A549 (cell line): ENCODE measurements around the gene WRAP53. TPM values are rescaled to one million over a fixed set of nuclear protein-coding genes. Genes with fewer than 3 reads are reported as not detected.
A peak's percentile ranks its signal among the peaks of the same experiment; 100 is the strongest.
"Not testable (repeated sequence)": the region's sequence is repeated elsewhere in the genome, so short reads cannot be mapped to it uniquely, and the experiment has no call there.

Experiments
- ATAC-seq, 2 experiments: fragments of 200-7000 bp in 1 of 2; fragments of >200 bp in 1 of 2; cut with Nextera tagmentation in 1 of 2; cut with Tn5 transposase in 1 of 2; 3 replicates each; pipeline versions ENCODE4 v1.8.0 to v1.9.1; 2018 to 2020; ENCODE audit warnings: mild to moderate bottlenecking in 1 of 2, moderate library complexity in 1 of 2
- CTCF ChIA-PET: fragments of 300-600 bp; sonication (Branson Sonifier 250); formaldehyde crosslinking; extraction: SDS; loops from one replicate; lab custom pipeline; 2021; ENCODE audit warnings: antibody characterized with exemption, inconsistent platforms; lab: Yijun Ruan, JAX
- POLR2A ChIA-PET: fragments of 350-600 bp; formaldehyde crosslinking; extraction: SDS; loops from one replicate; lab custom pipeline; 2021; ENCODE audit warnings: antibody characterized with exemption, inconsistent platforms; lab: Yijun Ruan, JAX
- DNase-seq, 2 experiments: peaks; one replicate each; pipeline versions ENCODE4 v3.0.0 to v3.0.0-alpha.2; 2011 to 2016; ENCODE audit warnings: low read depth in 1 of 2, low spot score in 1 of 2
- FAIRE-seq: peaks from 2 replicates; lab custom pipeline; 2011; peaks lifted over from hg19 to GRCh38; lab: Jason Lieb, UNC
- H3K27ac ChIP-seq, 2 experiments: fragments of >200 bp; sonication (Bioruptor Twin); formaldehyde crosslinking; 3 replicates each; pipeline ENCODE4 v1.5.1; 2016 to 2017
- H3K4me1 ChIP-seq: fragments of >200 bp; sonication (Bioruptor Twin); formaldehyde crosslinking; 3 replicates; pipeline ENCODE4 v1.6.1; 2016
- H3K4me2 ChIP-seq: fragments of >200 bp; sonication (Bioruptor Twin); formaldehyde crosslinking; 3 replicates; pipeline ENCODE4 v1.6.1; 2016
- H3K4me3 ChIP-seq: fragments of >200 bp; sonication (Bioruptor Twin); formaldehyde crosslinking; 3 replicates; pipeline ENCODE4 v1.5.1; 2016
- H3K9me3 ChIP-seq: fragments of >200 bp; sonication (Bioruptor Twin); formaldehyde crosslinking; 3 replicates; pipeline ENCODE4 v1.6.1; 2016
- ELK1 ChIP-seq: fragments of 150-350 bp; IDR thresholded peaks from 2 replicates; pipeline ENCODE4 v1.6.1; 2014; ENCODE audit warnings: low read depth, mild to moderate bottlenecking, low read length
- ESRRA ChIP-seq: fragments of 150-350 bp; IDR thresholded peaks from 2 replicates; pipeline ENCODE4 v1.6.1; 2014; ENCODE audit warnings: mild to moderate bottlenecking, low read length, borderline replicate concordance
- FOSB ChIP-seq: fragments of 250-450 bp; sonication (Bioruptor Pico); IDR thresholded peaks from 2 replicates; pipeline ENCODE4 v1.5.0; 2020; ENCODE audit warnings: mild to moderate bottlenecking, moderate library complexity
- FOSL2 ChIP-seq, 2 experiments: fragments of 450-650 bp in 1 of 2; fragments of >200 bp in 1 of 2; sonication (Bioruptor Twin) in 1 of 2; formaldehyde crosslinking; IDR thresholded peaks; 2 replicates each; pipeline versions ENCODE4 v1.5.0 to v1.6.1; 2016 to 2020; ENCODE audit warnings: mild to moderate bottlenecking in 1 of 2, moderate library complexity in 1 of 2
- HDAC2 ChIP-seq: fragments of 200-600 bp; sonication (generic); IDR thresholded peaks from 2 replicates; pipeline ENCODE4 v1.6.1; 2016
- HMGXB4 ChIP-seq: fragments of 250-450 bp; sonication (Bioruptor Pico); IDR thresholded peaks from 2 replicates; pipeline ENCODE4 v1.5.0; 2021; ENCODE audit warnings: mild to moderate bottlenecking, moderate library complexity, borderline replicate concordance
- HOXB13 ChIP-seq: fragments of 250-450 bp; sonication (Bioruptor Pico); IDR thresholded peaks from 2 replicates; pipeline ENCODE4 v1.5.0; 2020; ENCODE audit warnings: low read depth, mild to moderate bottlenecking, moderate library complexity
- HOXB5 ChIP-seq: fragments of 250-450 bp; sonication (Bioruptor Pico); IDR thresholded peaks from 2 replicates; pipeline ENCODE4 v1.5.0; 2020; ENCODE audit warnings: mild to moderate bottlenecking, moderate library complexity
- KDM5A ChIP-seq: fragments of 200-600 bp; sonication (generic); IDR thresholded peaks from 2 replicates; pipeline ENCODE4 v1.6.1; 2016; ENCODE audit warnings: antibody characterized with exemption, mild to moderate bottlenecking
- MAFK ChIP-seq: fragments of 450-650 bp; IDR thresholded peaks from 2 replicates; pipeline ENCODE4 v1.6.1; 2014; ENCODE audit not compliant: partially characterized antibody
- NFE2L2 ChIP-seq: fragments of 150-350 bp; conservative IDR thresholded peaks from 2 replicates; pipeline ENCODE4 v1.6.1; 2014; ENCODE audit warnings: low read length
- PBX3 ChIP-seq: IDR thresholded peaks from 2 replicates; pipeline ENCODE4 v1.6.1; 2012
- POLR2A ChIP-seq: IDR thresholded peaks from 2 replicates; pipeline ENCODE4 v1.6.1; 2012; ENCODE audit warnings: mild to moderate bottlenecking, low read length
- RAD21 ChIP-seq, 2 experiments: fragments of >200 bp in 1 of 2; sonication (Bioruptor Twin) in 1 of 2; formaldehyde crosslinking in 1 of 2; IDR thresholded peaks in 1 of 2; conservative IDR thresholded peaks in 1 of 2; 2 replicates in 1 of 2; 3 replicates in 1 of 2; pipeline ENCODE4 v1.6.1; 2012 to 2018; ENCODE audit warnings: inconsistent platforms in 1 of 2
- RARB ChIP-seq: fragments of 250-450 bp; sonication (Bioruptor Pico); IDR thresholded peaks from 2 replicates; pipeline ENCODE4 v1.8.0; 2021; ENCODE audit warnings: mild to moderate bottlenecking, moderate library complexity
- RNF2 ChIP-seq: fragments of 200-600 bp; sonication (generic); IDR thresholded peaks from 2 replicates; pipeline ENCODE4 v1.6.1; 2016; ENCODE audit warnings: low read depth, mild to moderate bottlenecking, antibody characterized with exemption, moderate library complexity, borderline replicate concordance
- SMC3 ChIP-seq: fragments of >200 bp; sonication (Bioruptor Twin); formaldehyde crosslinking; IDR thresholded peaks from 3 replicates; pipeline ENCODE4 v1.6.1; 2018; ENCODE audit warnings: inconsistent platforms
- SREBF2 ChIP-seq: fragments of 450-650 bp; IDR thresholded peaks from 2 replicates; pipeline ENCODE4 v1.6.1; 2014; ENCODE audit warnings: mild to moderate bottlenecking, moderate library complexity
- TP53 ChIP-seq: fragments of 250-450 bp; sonication (Bioruptor Pico); IDR thresholded peaks from 2 replicates; pipeline ENCODE4 v1.5.0; 2021; ENCODE audit warnings: mild to moderate bottlenecking, moderate library complexity
- ZC3H11A ChIP-seq: fragments of 450-650 bp; IDR thresholded peaks from 2 replicates; pipeline ENCODE4 v1.6.1; 2014; ENCODE audit warnings: antibody characterized with exemption, mild to moderate bottlenecking
- ZFP36 ChIP-seq: fragments of 450-650 bp; IDR thresholded peaks from 2 replicates; pipeline ENCODE4 v1.6.1; 2014; ENCODE audit warnings: borderline replicate concordance; ENCODE audit not compliant: partially characterized antibody
- WGBS: methylation state at CpG from one replicate; pipeline ENCODE4 v1.1.6; 2017; ENCODE audit errors: missing lambda C conversion rate; 5-methylcytosine and 5-hydroxymethylcytosine counted together
- polyA plus RNA-seq, 4 experiments: library from polyadenylated mRNA; depleted of rRNA in 3 of 4; stranded (reverse); fragments of >200 nt; fragmentation: RNase III in 1 of 4; extraction: RNeasy Plus Mini Kit Qiagen cat#74134 plus additional on column Dnase treatment in 1 of 4; gene quantifications; 2 replicates in 3 of 4; 3 replicates in 1 of 4; pipeline ENCODE4 v1.2.3, GENCODE V29; 2011 to 2017

WRAP53 gene
- polyA plus RNA-seq, 2 of the 4 experiments (the other 2 are of a cell fraction): 15.9 to 34.0 TPM

GRCh38 chr17:7640783-7641182, 47.5 kb upstream of the WRAP53 start:
- DNase-seq (no peak), ATAC-seq (no peak), FAIRE-seq (no peak)
- H3K4me3 ChIP-seq: no peak overlapping the region
- no peaks in the 10 kb centered on the region for H3K4me1 ChIP-seq
- H3K4me2 ChIP-seq: no peak overlapping the region
- H3K9me3 ChIP-seq: no peaks in the 10 kb centered on the region
- H3K27ac ChIP-seq: no peak overlapping the region
- CTCF ChIA-PET: interaction anchor here (4.6 to 5.0 kb wide), 2 partner anchors 8 to 47 kb away, joined by 33 to 44 read pairs; partner anchors contain the start of genes SHBG, TP53 and WRAP53
- POLR2A ChIA-PET: interaction anchor here (0.9 to 1.1 kb wide), 2 partner anchors 46 to 47 kb away, joined by 3 to 5 read pairs; partner anchors contain the start of gene TP53
- TF ChIP-seq MAFK: no peak
- no peak for TF ChIP-seq FOSB (CRISPR knock-in tag)
- TF ChIP-seq SMC3: no peak
- no peak for TF ChIP-seq HOXB13 (CRISPR knock-in tag)
- TF ChIP-seq POLR2A: no peak
- no peak for TF ChIP-seq SREBF2
- TF ChIP-seq KDM5A: no peak
- TF ChIP-seq NFE2L2: no peak
- TF ChIP-seq ESRRA: no peak
- TF ChIP-seq ZC3H11A: no peak
- TF ChIP-seq RNF2: no peak
- TF ChIP-seq RARB (CRISPR knock-in tag): no peak
- TF ChIP-seq HMGXB4 (CRISPR knock-in tag): no peak
- no peak for TF ChIP-seq HDAC2
- TF ChIP-seq, all 56 proteins: peak for 0
- 90% methylated on average over 22 of the region's 26 CpGs for WGBS

- ChIA-PET CTCF (interaction anchor here (0.9 to 5.0 kb wide), 6 partner anchors 9 to 46 kb away, joined by 3 to 44 read pairs (median 5); partner anchors contain the start of genes SHBG, TP53 and WRAP53), POLR2A (interaction anchor here (0.9 to 1.1 kb wide), 2 partner anchors 45 to 46 kb away, joined by 3 to 5 read pairs; partner anchors contain the start of gene TP53)
- not testable (repeated sequence) for DNase-seq, H3K9me3 ChIP-seq, H3K27ac ChIP-seq, H3K4me3 ChIP-seq, FAIRE-seq, H3K4me2 ChIP-seq, ATAC-seq, H3K4me1 ChIP-seq
- WGBS: 48% methylated on average over 7 of the region's 7 CpGs
- peak; percentile 67 for TF ChIP-seq MAFK
These were observed 46.6 kb upstream of the WRAP53 start for GRCh38 chr17:7641635-7642034.

- TF ChIP-seq SMC3: no peak
- TF ChIP-seq ELK1: no peak
- TF ChIP-seq RAD21 (conservative IDR thresholded peaks at IDR 0.05 in 1 of 2, IDR thresholded peaks at IDR 0.05 in 1 of 2): no peak
- TF ChIP-seq, all 56 proteins: peak for 0
- no peaks in the 10 kb centered on the region for H3K9me3 ChIP-seq
- no peaks in the 10 kb centered on the region for H3K4me1 ChIP-seq
- DNase-seq: no peak
- WGBS: 80% methylated on average over 4 of the region's 4 CpGs
- no peak overlapping the region for H3K4me3 ChIP-seq
- no peak overlapping the region for H3K27ac ChIP-seq
- ChIA-PET CTCF (interaction anchor here (8.0 kb wide), 1 partner anchor 11 kb away, joined by 80 read pairs; no protein-coding TSS in a partner anchor), POLR2A (interaction anchor here (0.7 kb wide), 1 partner anchor 38 kb away, joined by 4 read pairs; no protein-coding TSS in a partner anchor)
- H3K4me2 ChIP-seq: no peak overlapping the region
- no peak for ATAC-seq
- FAIRE-seq: no peak
These were observed 43.5 kb upstream of the WRAP53 start for GRCh38 chr17:7644775-7645174.

- ATAC-seq (no peak), FAIRE-seq (no peak)
- Histone ChIP-seq H3K4me3 (no peak overlapping the region), H3K4me1 (peaks cover 13% of the 10 kb centered on the region; the same call in 1 of the 3 replicates)
- POLR2A ChIA-PET: no interaction called here
- CTCF ChIA-PET: interaction anchor here (0.6 to 8.0 kb wide), 10 partner anchors 9 to 245 kb away, joined by 3 to 80 read pairs (median 4); partner anchors contain the start of genes SAT2 and TP53
- WGBS: 64% methylated on average over 8 of the region's 9 CpGs
- TF ChIP-seq TP53 (CRISPR knock-in tag) (no peak), FOSB (CRISPR knock-in tag) (no peak), FOSL2 (IDR thresholded peaks at IDR 0.05) (no peak), FOSL2 (CRISPR knock-in tag; IDR thresholded peaks at IDR 0.05) (no peak), HOXB5 (CRISPR knock-in tag) (no peak), PBX3 (no peak), HDAC2 (no peak), ZFP36 (no peak), RARB (CRISPR knock-in tag) (no peak)
- TF ChIP-seq, all 56 proteins: peak for 0
- no peak for DNase-seq
- no peaks in the 10 kb centered on the region for H3K9me3 ChIP-seq
- no peak overlapping the region for H3K27ac ChIP-seq
- no peak overlapping the region for H3K4me2 ChIP-seq
These were observed 41.8 kb upstream of the WRAP53 start for GRCh38 chr17:7646457-7646856.
